Erythroblast (primary cell): Measurements from ENCODE around the gene ZNF362.

Experiments
- GATA1 ChIP-seq: IDR thresholded peaks from 2 replicates; pipeline ENCODE4 v1.6.1; 2011; ENCODE audit warnings: low read depth, mild to moderate bottlenecking, control low read depth, low read length, moderate library complexity
- POLR2A ChIP-seq: IDR thresholded peaks from 2 replicates; pipeline ENCODE4 v1.6.1; 2011; ENCODE audit warnings: mild to moderate bottlenecking, low read length

DNA sequence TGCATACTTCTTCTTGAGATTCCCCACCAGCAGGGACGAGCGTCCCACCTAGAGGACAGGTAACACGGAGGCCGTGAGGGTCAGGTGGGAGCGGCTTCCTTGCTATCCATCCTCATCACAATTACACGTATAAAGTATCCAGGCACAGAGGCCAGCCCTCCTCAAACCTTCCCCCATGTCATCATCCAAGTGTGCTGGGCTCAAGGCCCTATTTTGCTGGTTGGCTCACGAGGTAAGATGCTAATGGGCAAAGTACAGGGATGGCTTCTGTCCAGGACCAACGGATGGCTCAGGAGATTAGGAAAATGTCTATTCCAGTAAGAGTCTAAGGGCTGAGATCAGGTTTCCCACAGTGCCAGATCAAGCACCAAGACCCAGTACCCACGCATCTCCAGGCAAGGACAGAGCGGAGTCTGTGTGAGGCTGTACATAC lies 76.1 kb downstream of the ZNF362 start:
- TF ChIP-seq POLR2A, result no peak
- TF ChIP-seq GATA1, result no peak
